Panc1 (cell line): Measurements from ENCODE around the gene KIAA1671.

Experiments used
- CTCF ChIP-seq: fragments of 450-650 bp; IDR thresholded peaks from 2 replicates; pipeline ENCODE4 v1.5.1; 2017; ENCODE audit warnings: mild to moderate bottlenecking
- REST ChIP-seq, 2 experiments: IDR thresholded peaks; 2 replicates each; pipeline ENCODE4 v1.6.1; 2011 to 2012; ENCODE audit warnings: low read depth in 2 of 2, control low read depth in 1 of 2, low read length in 1 of 2, mild to moderate bottlenecking in 1 of 2, moderate library complexity in 1 of 2; ENCODE audit not compliant: insufficient read depth in 1 of 2

DNA sequence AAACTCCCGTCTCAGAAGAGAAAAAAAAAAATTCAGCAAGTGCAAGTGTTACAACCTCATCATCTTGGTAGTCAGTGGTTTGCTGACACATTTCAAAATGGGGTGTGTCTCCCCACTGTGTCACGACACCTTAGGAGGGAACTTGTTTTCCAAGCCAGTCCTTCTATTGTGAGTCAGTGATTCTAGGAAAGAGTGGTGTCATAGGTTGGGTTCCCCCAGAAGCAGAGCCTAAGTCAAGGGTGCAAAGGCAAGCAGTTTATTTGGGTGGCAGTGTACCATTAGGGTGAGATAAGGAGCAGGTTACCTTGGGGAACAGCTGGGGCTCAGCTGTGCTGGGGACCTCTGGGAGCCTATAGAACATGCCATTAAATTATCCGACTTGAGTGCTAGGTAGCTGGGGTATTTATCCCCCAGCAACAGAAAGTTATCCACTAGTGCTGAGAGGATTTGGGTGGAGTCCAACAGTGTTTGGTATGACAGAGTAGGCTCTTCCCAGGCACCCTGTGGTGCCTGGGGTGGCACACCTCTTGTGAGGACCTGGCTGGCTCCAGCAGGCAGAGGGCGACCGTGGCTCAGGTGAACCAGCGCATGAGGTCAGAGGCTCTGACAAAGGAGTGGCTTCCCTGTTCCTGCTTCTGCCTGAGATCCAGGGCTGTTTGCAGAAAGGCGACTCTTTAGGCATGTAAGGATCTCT lies 41.7 kb downstream of the KIAA1671 start:
- no peak for TF ChIP-seq CTCF
- TF ChIP-seq REST (IDR thresholded peaks at IDR 0.05; ENCODE audit: insufficient read depth in 1 of 2, low read depth in 2 of 2, low read length in 1 of 2), result no peak
